PC-9 (cell line): Measurements from ENCODE around the gene CPTP.

ENCODE experiments used
- EZH2 ChIP-seq: fragments of 200-600 bp; sonication (generic); IDR thresholded peaks from 2 replicates; pipeline ENCODE4 v1.8.0; 2017; ENCODE audit warnings: antibody characterized with exemption, low read depth
- TF ChIP-seq, protein P1 (sequence below): fragments of 200-600 bp; sonication (generic); conservative IDR thresholded peaks from 2 replicates; pipeline ENCODE4 v1.6.1; 2017; ENCODE audit warnings: mixed run types, antibody characterized with exemption, mild to moderate bottlenecking, moderate library complexity

DNA sequence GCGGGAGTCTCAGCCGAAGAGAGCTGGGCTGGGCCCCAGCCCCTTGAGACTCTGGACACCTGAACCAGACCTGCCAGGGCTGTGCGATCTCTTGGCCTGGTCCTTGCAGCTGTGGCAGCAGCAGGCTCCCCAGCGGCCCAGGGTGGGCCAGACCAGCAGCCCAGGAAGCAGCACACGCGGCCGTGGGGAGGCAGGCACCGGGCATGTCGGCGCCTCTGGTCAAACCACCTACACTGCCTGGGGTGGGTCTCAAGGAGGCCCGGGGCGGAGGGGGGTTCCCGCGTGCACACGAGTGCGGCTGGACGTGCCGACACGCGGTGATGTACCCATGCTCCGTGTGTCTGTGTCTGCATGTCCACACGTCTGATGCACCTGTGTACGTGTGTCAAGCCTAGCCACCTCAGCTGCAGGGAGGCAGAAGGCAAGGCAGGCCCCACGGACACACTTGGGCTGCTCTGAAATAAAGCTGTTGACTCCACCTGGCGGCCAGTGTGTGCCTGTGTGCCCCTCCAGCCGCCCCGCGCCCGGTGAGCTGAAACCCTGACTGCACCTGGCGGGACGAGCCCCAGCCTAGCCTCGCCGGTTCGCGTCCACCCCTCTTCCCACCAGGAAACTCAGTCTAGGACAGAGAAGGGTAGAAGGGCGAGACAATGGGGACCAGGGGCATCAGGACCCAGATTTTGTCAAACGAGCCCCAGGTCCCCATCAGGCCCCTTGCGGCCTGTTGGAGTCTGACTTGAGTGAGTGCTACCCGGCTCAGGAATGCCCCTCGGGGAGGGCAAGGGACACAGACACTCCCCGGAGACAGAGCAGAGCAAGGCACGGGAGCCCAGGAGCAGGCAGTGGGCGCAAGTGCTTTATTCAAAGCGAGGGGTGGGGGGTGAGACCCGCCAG, 32.8 kb upstream of the CPTP start:
- TF ChIP-seq, protein P1, sequence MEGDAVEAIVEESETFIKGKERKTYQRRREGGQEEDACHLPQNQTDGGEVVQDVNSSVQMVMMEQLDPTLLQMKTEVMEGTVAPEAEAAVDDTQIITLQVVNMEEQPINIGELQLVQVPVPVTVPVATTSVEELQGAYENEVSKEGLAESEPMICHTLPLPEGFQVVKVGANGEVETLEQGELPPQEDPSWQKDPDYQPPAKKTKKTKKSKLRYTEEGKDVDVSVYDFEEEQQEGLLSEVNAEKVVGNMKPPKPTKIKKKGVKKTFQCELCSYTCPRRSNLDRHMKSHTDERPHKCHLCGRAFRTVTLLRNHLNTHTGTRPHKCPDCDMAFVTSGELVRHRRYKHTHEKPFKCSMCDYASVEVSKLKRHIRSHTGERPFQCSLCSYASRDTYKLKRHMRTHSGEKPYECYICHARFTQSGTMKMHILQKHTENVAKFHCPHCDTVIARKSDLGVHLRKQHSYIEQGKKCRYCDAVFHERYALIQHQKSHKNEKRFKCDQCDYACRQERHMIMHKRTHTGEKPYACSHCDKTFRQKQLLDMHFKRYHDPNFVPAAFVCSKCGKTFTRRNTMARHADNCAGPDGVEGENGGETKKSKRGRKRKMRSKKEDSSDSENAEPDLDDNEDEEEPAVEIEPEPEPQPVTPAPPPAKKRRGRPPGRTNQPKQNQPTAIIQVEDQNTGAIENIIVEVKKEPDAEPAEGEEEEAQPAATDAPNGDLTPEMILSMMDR = peak; percentile 80
- TF ChIP-seq EZH2 = no peak
